Lung (tissue), 12 donors: Measurements from ENCODE around the gene POU4F2. TPM values are rescaled to one million over a fixed set of nuclear protein-coding genes. Genes with fewer than 3 reads are reported as not detected.

Source experiments
- ATAC-seq: fragments of 200-7000 bp; cut with Tn5 transposase; one replicate; pipeline ENCODE4 v1.9.1; 2020; ENCODE audit warnings: moderate number of reproducible peaks; ENCODE audit not compliant: insufficient read depth, low FRiP score
- DNase-seq, 3 donors: peaks; one replicate each; pipeline ENCODE4 v3.0.0-alpha.2; 2013 to 2017
- H3K27ac ChIP-seq, 2 donors: one replicate each; pipeline ENCODE4 v1.5.1; 2013; ENCODE audit warnings: mild to moderate bottlenecking in 2 of 2, moderate library complexity in 2 of 2, control low read depth in 1 of 2, inconsistent platforms in 1 of 2, low read depth in 1 of 2, low read length in 1 of 2
- H3K27me3 ChIP-seq, 3 donors: one replicate each; pipeline ENCODE4 v1.5.1; 2013; ENCODE audit warnings: low read length in 2 of 3; ENCODE audit not compliant: control insufficient read depth in 3 of 3, insufficient read depth in 3 of 3
- H3K36me3 ChIP-seq, 4 donors: one replicate each; pipeline ENCODE4 v1.5.1; 2013; ENCODE audit warnings: low read length in 4 of 4, mild to moderate bottlenecking in 1 of 4, moderate library complexity in 1 of 4; ENCODE audit not compliant: control insufficient read depth in 4 of 4, insufficient read depth in 4 of 4
- H3K4me1 ChIP-seq, 5 donors: one replicate each; pipeline ENCODE4 v1.5.1; 2013; ENCODE audit warnings: low read length in 5 of 5, mild to moderate bottlenecking in 2 of 5, moderate library complexity in 1 of 5; ENCODE audit not compliant: control insufficient read depth in 5 of 5, insufficient read depth in 5 of 5
- H3K4me3 ChIP-seq: one replicate; pipeline ENCODE4 v1.5.1; 2013; ENCODE audit warnings: mild to moderate bottlenecking, control low read depth, moderate library complexity
- H3K9ac ChIP-seq, 2 donors: one replicate each; pipeline ENCODE4 v1.5.1; 2013; ENCODE audit warnings: low read length in 2 of 2, control low read depth in 1 of 2; ENCODE audit not compliant: insufficient read depth in 1 of 2
- H3K9me3 ChIP-seq, 4 donors: one replicate each; pipeline ENCODE4 v1.5.1; 2013; ENCODE audit warnings: low read length in 3 of 4, mild to moderate bottlenecking in 1 of 4, moderate library complexity in 1 of 4; ENCODE audit not compliant: control insufficient read depth in 4 of 4, insufficient read depth in 3 of 4
- CTCF ChIP-seq: IDR thresholded peaks from 2 replicates; pipeline ENCODE4 v1.5.1; 2012; ENCODE audit warnings: mild to moderate bottlenecking; ENCODE audit errors: control extremely low read depth, extremely low read depth
- WGBS, 2 donors: extraction: QIAGEN DNeasy Blood & Tissue Kit; methylation state at CpG; one replicate each; pipeline ENCODE4 v1.1.7; 2013; 5-methylcytosine and 5-hydroxymethylcytosine counted together
- polyA plus RNA-seq, 2 donors: library from polyadenylated mRNA; stranded (reverse); fragments of 200-250 nt; gene quantifications; one replicate each; pipeline ENCODE4 v1.2.1, GENCODE V29; 2013
- total RNA-seq, 2 donors: library from RNA; depleted of rRNA in 1 of 2; stranded (reverse); fragments of >200 nt in 1 of 2; gene quantifications; one replicate each; pipeline ENCODE4 v1.2.1, GENCODE V29; 2014 to 2021
- donor health status: control.
- donor health status: control.
- donor health status: Bipolar disorder and iron deficiency.
- donor health status: healthy.
- donor health status: DM: yes; HTN: yes; CAD: no.

Gene POU4F2
- total and polyA plus RNA-seq, 4 donors = 0.06 TPM; not detected in 3

GRCh38 chr4:146643812-146644401, 5.2 kb downstream of the POU4F2 start:
- Histone ChIP-seq H3K27me3 (peaks cover 22 to 95% (median 76%) of the 10 kb centered on the region in 3 donors), H3K27ac (no peak overlapping the region), H3K9ac (no peak overlapping the region), H3K4me3 (no peak overlapping the region), H3K36me3 (no peaks in the 10 kb centered on the region), H3K9me3 (peaks cover 0 to 17% (median 0%) of the 10 kb centered on the region in 4 donors), H3K4me1 (peaks cover 0 to 11% (median 0%) of the 10 kb centered on the region in 5 donors)
- no peak for TF ChIP-seq CTCF
- peak in 2 of 3 donors; percentile 43 to 58 for DNase-seq
- 6 to 9% methylated on average over 6 of the region's 6 CpGs for WGBS, 2 donors
- no peak for ATAC-seq

GRCh38 chr4:146645921-146646320, 7.2 kb downstream of the POU4F2 start:
- 3 to 5% methylated on average over 6 of the region's 6 CpGs for WGBS, 2 donors
- no peak for DNase-seq
- no peak for TF ChIP-seq CTCF
- Histone ChIP-seq H3K9ac (no peak overlapping the region), H3K4me3 (no peak overlapping the region), H3K4me1 (no peaks in the 10 kb centered on the region), H3K27ac (no peak overlapping the region), H3K27me3 (peaks cover 9 to 97% (median 75%) of the 10 kb centered on the region in 3 donors), H3K36me3 (no peaks in the 10 kb centered on the region), H3K9me3 (peaks cover 0 to 10% (median 0%) of the 10 kb centered on the region in 4 donors)
- no peak for ATAC-seq

- Histone ChIP-seq H3K4me3 (no peak overlapping the region), H3K27ac (no peak overlapping the region), H3K4me1 (no peaks in the 10 kb centered on the region), H3K9me3 (peaks cover 0 to 10% (median 0%) of the 10 kb centered on the region in 4 donors), H3K27me3 (peaks cover 9 to 98% (median 75%) of the 10 kb centered on the region in 3 donors), H3K36me3 (no peaks in the 10 kb centered on the region), H3K9ac (no peak overlapping the region)
- WGBS, 2 donors = 8 to 10% methylated on average over 13 of the region's 13 CpGs
- ATAC-seq = no peak
- TF ChIP-seq CTCF = no peak
- no peak for DNase-seq
Observed at GRCh38 chr4:146646593-146647325, 8.1 kb downstream of the POU4F2 start.
